Tibial nerve (tissue), 4 donors: ENCODE measurements around the gene DYNC1LI1.

Experiments
- EP300 ChIP-seq, 2 donors: sonication (generic); formaldehyde crosslinking; IDR thresholded peaks; one replicate each; pipeline ENCODE4 v1.6.1; 2017; ENCODE audit warnings: antibody characterized with exemption in 2 of 2, mild to moderate bottlenecking in 1 of 2
- POLR2A ChIP-seq, 2 donors: fragments of 450-650 bp; IDR thresholded peaks; one replicate each; pipeline ENCODE4 v1.6.1; 2017; ENCODE audit warnings: antibody characterized with exemption in 2 of 2, mild to moderate bottlenecking in 2 of 2, moderate library complexity in 2 of 2
- TF ChIP-seq, protein P1 (sequence below), 5 experiments: fragments of 200-600 bp in 3 of 5; fragments of 450-650 bp in 2 of 5; sonication (generic) in 3 of 5; IDR thresholded peaks; one replicate each; pipeline ENCODE4 v1.5.1; 2016 to 2019; ENCODE audit warnings: antibody characterized with exemption in 5 of 5, mild to moderate bottlenecking in 3 of 5, moderate library complexity in 2 of 5

DNA sequence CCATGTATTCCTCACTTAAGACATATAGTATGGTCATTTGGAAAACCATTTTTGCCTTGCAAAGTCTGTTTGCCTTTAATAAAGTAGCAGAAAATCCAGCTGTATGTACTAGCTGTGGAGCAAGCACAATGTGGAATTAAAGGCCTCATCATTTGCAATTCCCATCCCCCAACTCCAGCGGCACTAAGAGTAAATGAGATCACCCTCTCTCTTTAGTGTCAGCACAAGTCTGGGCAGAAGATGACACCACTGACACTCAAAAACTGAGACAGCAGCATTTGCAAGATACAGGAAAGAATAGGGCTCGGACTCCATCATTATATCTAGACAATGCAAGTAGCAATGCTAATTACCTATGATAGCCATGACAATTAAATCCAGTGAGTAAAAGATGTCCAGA is 24.7 kb upstream of the DYNC1LI1 start:
- TF ChIP-seq, protein P1, sequence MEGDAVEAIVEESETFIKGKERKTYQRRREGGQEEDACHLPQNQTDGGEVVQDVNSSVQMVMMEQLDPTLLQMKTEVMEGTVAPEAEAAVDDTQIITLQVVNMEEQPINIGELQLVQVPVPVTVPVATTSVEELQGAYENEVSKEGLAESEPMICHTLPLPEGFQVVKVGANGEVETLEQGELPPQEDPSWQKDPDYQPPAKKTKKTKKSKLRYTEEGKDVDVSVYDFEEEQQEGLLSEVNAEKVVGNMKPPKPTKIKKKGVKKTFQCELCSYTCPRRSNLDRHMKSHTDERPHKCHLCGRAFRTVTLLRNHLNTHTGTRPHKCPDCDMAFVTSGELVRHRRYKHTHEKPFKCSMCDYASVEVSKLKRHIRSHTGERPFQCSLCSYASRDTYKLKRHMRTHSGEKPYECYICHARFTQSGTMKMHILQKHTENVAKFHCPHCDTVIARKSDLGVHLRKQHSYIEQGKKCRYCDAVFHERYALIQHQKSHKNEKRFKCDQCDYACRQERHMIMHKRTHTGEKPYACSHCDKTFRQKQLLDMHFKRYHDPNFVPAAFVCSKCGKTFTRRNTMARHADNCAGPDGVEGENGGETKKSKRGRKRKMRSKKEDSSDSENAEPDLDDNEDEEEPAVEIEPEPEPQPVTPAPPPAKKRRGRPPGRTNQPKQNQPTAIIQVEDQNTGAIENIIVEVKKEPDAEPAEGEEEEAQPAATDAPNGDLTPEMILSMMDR (IDR thresholded peaks at IDR 0.05) = no peak
- no peak for TF ChIP-seq POLR2A (IDR thresholded peaks at IDR 0.05)
- TF ChIP-seq EP300 (IDR thresholded peaks at IDR 0.05) = no peak
